Naive B cell (primary cell): Measurements from ENCODE around the gene CCDC107. TPM values are rescaled to one million over a fixed set of nuclear protein-coding genes. Genes with fewer than 3 reads are reported as not detected.

Source experiments
- ATAC-seq, 2 donors: fragments of 150-1000 bp; cut with Tn5 transposase; 2 replicates each; pipeline ENCODE4 v1.10.0; 2021; ENCODE audit warnings: low read depth in 2 of 2, mild to moderate bottlenecking in 2 of 2, moderate library complexity in 2 of 2
- DNase-seq: peaks from one replicate; pipeline ENCODE4 v3.0.0; 2022
- H3K27ac Mint-ChIP-seq, 6 donors: one replicate each; pipeline ENCODE4 v1.8.0; 2020 to 2022; ENCODE audit warnings: mild to moderate bottlenecking in 6 of 6, mixed read lengths in 6 of 6, moderate library complexity in 5 of 6, inconsistent platforms in 2 of 6
- H3K27me3 Mint-ChIP-seq, 3 donors: one replicate each; pipeline ENCODE4 v1.8.0; 2021 to 2022; ENCODE audit warnings: mixed read lengths in 3 of 3, mild to moderate bottlenecking in 1 of 3
- H3K36me3 Mint-ChIP-seq, 2 donors: one replicate each; pipeline ENCODE4 v1.8.0; 2020 to 2022; ENCODE audit warnings: mixed read lengths in 2 of 2, inconsistent platforms in 1 of 2, mild to moderate bottlenecking in 1 of 2
- H3K4me1 Mint-ChIP-seq, 3 donors: one replicate each; pipeline ENCODE4 v1.8.0; 2020 to 2022; ENCODE audit warnings: mixed read lengths in 3 of 3, inconsistent platforms in 1 of 3, mild to moderate bottlenecking in 1 of 3, moderate library complexity in 1 of 3
- H3K4me3 Mint-ChIP-seq, 8 donors: one replicate each; pipeline ENCODE4 v1.8.0; 2020 to 2022; ENCODE audit warnings: mild to moderate bottlenecking in 8 of 8, mixed read lengths in 8 of 8, moderate library complexity in 8 of 8, inconsistent platforms in 2 of 8
- H3K9me3 Mint-ChIP-seq, 7 donors: one replicate each; pipeline ENCODE4 v1.8.0; 2020 to 2022; ENCODE audit warnings: mixed read lengths in 7 of 7, mild to moderate bottlenecking in 5 of 7, inconsistent platforms in 2 of 7, moderate library complexity in 1 of 7
- polyA plus RNA-seq, 6 donors: library from polyadenylated mRNA; unstranded; fragments of 300-500 nt; fragmentation: Illumina TruSeq; gene quantifications; one replicate each; pipeline ENCODE4 v1.2.3, GENCODE V29; 2021; ENCODE audit warnings: low read depth in 6 of 6

CCDC107 gene
- polyA plus RNA-seq, 6 donors from 2014 or later: 42.7 to 60.2 (median 51.5) TPM

DNA sequence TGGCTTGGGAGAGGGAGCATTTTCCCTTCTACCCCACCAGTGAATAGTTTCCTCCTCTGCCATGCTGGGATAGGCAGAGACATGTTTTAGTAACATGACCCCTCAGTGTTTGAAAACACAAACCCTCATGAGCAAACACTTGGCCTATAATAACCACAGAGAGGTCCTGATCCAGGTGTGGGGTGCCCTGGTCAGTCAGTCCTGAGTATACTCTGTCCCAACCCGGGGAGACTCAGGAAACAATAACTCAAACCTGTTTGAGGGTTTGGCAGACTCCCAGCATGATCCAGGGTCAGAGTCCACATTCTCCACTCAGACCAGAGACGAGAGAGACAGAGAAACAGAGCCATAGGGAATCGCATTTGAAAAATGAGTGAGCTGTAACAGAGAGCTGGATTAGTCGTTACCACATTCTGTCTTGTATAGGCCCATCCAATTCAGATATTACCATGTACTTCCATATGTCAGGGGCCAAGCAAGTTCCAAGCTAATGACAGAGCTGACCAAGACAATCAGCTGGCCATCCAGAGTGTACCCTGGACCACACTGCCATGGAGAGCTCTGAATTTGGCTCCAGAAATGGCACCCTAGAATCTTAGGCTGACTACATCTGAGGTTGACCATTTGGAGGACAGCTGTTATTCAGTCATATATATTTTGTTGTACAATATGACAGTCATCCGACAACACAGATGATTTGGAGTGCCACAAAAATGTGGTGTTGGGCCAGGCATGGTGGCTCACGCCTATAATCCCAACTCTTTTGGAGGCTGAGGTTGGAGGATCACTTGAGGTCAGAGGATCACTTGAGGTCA, 11.4 kb downstream of the CCDC107 start:
- ATAC-seq (no peak), DNase-seq (no peak)
- Mint-ChIP-seq H3K36me3 (no peaks in the 10 kb centered on the region), H3K27me3 (peaks cover 0 to 6% (median 4%) of the 10 kb centered on the region in 3 donors), H3K27ac (no peak overlapping the region), H3K9me3 (no peaks in the 10 kb centered on the region), H3K4me3 (no peak overlapping the region), H3K4me1 (peaks cover 25 to 34% (median 26%) of the 10 kb centered on the region in 3 donors)

DNA sequence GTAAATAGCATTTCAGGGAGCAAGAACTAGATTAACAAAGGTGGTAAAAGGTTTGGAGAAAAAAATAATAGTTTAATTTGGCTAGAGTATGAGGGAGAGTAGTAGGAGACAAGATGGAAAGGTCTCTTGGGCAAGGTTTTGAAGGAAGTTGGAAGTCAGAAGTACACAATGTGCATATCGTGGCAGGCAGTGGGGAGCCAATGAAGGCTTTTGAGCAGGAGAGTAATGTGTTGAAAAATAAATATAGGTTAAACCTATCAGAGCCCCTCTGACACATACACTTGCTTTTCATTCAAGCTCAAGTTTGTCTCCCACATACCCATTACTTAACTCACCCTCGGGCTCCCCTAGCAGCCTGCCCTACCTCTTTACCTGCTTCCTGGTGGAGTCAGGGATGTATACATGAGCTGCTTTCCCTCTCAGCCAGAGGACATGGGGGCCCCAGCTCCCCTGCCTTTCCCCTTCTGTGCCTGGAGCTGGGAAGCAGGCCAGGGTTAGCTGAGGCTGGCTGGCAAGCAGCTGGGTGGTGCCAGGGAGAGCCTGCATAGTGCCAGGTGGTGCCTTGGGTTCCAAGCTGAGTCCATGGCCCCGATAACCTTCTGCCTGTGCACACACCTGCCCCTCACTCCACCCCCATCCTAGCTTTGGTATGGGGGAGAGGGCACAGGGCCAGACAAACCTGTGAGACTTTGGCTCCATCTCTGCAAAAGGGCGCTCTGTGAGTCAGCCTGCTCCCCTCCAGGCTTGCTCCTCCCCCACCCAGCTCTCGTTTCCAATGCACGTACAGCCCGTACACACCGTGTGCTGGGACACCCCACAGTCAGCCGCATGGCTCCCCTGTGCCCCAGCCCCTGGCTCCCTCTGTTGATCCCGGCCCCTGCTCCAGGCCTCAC, 15.3 kb downstream of the CCDC107 start, which contains the start of gene CA9:
TSS of gene CA9 (plus strand) at position 797 of the 893 bp plus-strand sequence. CDS start at position 829, 32 bp downstream.
- peaks cover 17 to 23% (median 18%) of the 10 kb centered on the region in 3 donors for H3K4me1 Mint-ChIP-seq
- peaks cover 0 to 18% (median 13%) of the 10 kb centered on the region in 3 donors for H3K27me3 Mint-ChIP-seq
- no peak for DNase-seq
- peak within 1 kb of the TSS; percentile 16 to 85 (median 61) for H3K4me3 Mint-ChIP-seq
- no peaks in the 10 kb centered on the region for H3K36me3 Mint-ChIP-seq
- no peaks in the 10 kb centered on the region for H3K9me3 Mint-ChIP-seq
- H3K27ac Mint-ChIP-seq: peak within 1 kb of the TSS in 3 of 6 donors; percentile 52 to 78 (median 77)
- no peak for ATAC-seq

DNA sequence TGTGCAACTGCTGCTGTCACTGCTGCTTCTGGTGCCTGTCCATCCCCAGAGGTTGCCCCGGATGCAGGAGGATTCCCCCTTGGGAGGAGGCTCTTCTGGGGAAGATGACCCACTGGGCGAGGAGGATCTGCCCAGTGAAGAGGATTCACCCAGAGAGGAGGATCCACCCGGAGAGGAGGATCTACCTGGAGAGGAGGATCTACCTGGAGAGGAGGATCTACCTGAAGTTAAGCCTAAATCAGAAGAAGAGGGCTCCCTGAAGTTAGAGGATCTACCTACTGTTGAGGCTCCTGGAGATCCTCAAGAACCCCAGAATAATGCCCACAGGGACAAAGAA, 15.9 kb downstream of the CCDC107 start:
- Mint-ChIP-seq H3K4me1 (peaks cover 17 to 23% (median 18%) of the 10 kb centered on the region in 3 donors), H3K4me3 (peak overlapping the region in 2 of 8 donors; percentile 12 to 65), H3K9me3 (no peaks in the 10 kb centered on the region), H3K36me3 (no peaks in the 10 kb centered on the region), H3K27me3 (peaks cover 0 to 18% (median 13%) of the 10 kb centered on the region in 3 donors), H3K27ac (peak overlapping the region in 1 of 6 donors; percentile 52)
- no peak for DNase-seq
- no peak for ATAC-seq

DNA sequence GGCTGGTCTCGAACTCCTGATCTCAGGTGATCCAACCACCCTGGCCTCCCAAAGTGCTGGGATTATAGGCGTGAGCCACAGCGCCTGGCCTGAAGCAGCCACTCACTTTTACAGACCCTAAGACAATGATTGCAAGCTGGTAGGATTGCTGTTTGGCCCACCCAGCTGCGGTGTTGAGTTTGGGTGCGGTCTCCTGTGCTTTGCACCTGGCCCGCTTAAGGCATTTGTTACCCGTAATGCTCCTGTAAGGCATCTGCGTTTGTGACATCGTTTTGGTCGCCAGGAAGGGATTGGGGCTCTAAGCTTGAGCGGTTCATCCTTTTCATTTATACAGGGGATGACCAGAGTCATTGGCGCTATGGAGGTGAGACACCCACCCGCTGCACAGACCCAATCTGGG, 17.1 kb downstream of the CCDC107 start:
- Mint-ChIP-seq H3K27me3 (peaks cover 0 to 18% (median 13%) of the 10 kb centered on the region in 3 donors), H3K4me3 (peak overlapping the region; percentile 80 to 91 (median 86)), H3K36me3 (no peaks in the 10 kb centered on the region), H3K9me3 (no peaks in the 10 kb centered on the region), H3K4me1 (peaks cover 20 to 27% (median 21%) of the 10 kb centered on the region in 3 donors), H3K27ac (peak overlapping the region in 1 of 6 donors; percentile 80)
- peak; percentile 16 to 17 for ATAC-seq
- no peak for DNase-seq

DNA sequence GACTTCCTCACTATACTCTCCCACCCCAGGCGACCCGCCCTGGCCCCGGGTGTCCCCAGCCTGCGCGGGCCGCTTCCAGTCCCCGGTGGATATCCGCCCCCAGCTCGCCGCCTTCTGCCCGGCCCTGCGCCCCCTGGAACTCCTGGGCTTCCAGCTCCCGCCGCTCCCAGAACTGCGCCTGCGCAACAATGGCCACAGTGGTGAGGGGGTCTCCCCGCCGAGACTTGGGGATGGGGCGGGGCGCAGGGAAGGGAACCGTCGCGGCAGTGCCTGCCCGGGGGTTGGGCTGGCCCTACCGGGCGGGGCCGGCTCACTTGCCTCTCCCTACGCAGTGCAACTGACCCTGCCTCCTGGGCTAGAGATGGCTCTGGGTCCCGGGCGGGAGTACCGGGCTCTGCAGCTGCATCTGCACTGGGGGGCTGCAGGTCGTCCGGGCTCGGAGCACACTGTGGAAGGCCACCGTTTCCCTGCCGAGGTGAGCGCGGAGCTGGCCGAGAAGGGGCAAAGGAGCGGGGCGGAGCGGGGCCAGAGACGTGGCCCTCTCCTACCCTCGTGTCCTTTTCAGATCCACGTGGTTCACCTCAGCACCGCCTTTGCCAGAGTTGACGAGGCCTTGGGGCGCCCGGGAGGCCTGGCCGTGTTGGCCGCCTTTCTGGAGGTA, 17.8 kb downstream of the CCDC107 start:
- ATAC-seq (peak; percentile 64 to 72), DNase-seq (no peak)
- Mint-ChIP-seq H3K4me1 (peaks cover 23 to 33% (median 26%) of the 10 kb centered on the region in 3 donors), H3K27ac (peak overlapping the region in 1 of 6 donors; percentile 51), H3K4me3 (peak overlapping the region; percentile 80 to 91 (median 86)), H3K27me3 (peaks cover 0 to 18% (median 13%) of the 10 kb centered on the region in 3 donors), H3K36me3 (no peaks in the 10 kb centered on the region), H3K9me3 (no peaks in the 10 kb centered on the region)

DNA sequence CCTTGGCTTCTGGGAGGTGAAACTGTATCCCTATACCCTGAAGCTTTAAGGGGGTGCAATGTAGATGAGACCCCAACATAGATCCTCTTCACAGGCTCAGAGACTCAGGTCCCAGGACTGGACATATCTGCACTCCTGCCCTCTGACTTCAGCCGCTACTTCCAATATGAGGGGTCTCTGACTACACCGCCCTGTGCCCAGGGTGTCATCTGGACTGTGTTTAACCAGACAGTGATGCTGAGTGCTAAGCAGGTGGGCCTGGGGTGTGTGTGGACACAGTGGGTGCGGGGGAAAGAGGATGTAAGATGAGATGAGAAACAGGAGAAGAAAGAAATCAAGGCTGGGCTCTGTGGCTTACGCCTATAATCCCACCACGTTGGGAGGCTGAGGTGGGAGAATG, 21.0 kb downstream of the CCDC107 start:
- Mint-ChIP-seq H3K9me3 (no peaks in the 10 kb centered on the region), H3K4me3 (peak overlapping the region in 1 of 8 donors; percentile 25), H3K27ac (peak overlapping the region in 1 of 6 donors; percentile 70), H3K36me3 (no peaks in the 10 kb centered on the region), H3K27me3 (peaks cover 3 to 16% (median 13%) of the 10 kb centered on the region in 3 donors), H3K4me1 (peaks cover 30 to 34% (median 32%) of the 10 kb centered on the region in 3 donors)
- ATAC-seq (no peak), DNase-seq (no peak)

DNA sequence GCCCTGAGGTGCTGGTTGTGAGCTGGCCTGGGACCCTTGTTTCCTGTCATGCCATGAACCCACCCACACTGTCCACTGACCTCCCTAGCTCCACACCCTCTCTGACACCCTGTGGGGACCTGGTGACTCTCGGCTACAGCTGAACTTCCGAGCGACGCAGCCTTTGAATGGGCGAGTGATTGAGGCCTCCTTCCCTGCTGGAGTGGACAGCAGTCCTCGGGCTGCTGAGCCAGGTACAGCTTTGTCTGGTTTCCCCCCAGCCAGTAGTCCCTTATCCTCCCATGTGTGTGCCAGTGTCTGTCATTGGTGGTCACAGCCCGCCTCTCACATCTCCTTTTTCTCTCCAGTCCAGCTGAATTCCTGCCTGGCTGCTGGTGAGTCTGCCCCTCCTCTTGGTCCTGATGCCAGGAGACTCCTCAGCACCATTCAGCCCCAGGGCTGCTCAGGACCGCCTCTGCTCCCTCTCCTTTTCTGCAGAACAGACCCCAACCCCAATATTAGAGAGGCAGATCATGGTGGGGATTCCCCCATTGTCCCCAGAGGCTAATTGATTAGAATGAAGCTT, 21.8 kb downstream of the CCDC107 start:
- Mint-ChIP-seq H3K27ac (no peak overlapping the region), H3K36me3 (no peaks in the 10 kb centered on the region), H3K9me3 (no peaks in the 10 kb centered on the region), H3K27me3 (peaks cover 3 to 9% (median 6%) of the 10 kb centered on the region in 3 donors), H3K4me1 (peaks cover 24 to 30% (median 25%) of the 10 kb centered on the region in 3 donors), H3K4me3 (peak overlapping the region in 1 of 8 donors; percentile 56)
- DNase-seq: no peak
- no peak for ATAC-seq

DNA sequence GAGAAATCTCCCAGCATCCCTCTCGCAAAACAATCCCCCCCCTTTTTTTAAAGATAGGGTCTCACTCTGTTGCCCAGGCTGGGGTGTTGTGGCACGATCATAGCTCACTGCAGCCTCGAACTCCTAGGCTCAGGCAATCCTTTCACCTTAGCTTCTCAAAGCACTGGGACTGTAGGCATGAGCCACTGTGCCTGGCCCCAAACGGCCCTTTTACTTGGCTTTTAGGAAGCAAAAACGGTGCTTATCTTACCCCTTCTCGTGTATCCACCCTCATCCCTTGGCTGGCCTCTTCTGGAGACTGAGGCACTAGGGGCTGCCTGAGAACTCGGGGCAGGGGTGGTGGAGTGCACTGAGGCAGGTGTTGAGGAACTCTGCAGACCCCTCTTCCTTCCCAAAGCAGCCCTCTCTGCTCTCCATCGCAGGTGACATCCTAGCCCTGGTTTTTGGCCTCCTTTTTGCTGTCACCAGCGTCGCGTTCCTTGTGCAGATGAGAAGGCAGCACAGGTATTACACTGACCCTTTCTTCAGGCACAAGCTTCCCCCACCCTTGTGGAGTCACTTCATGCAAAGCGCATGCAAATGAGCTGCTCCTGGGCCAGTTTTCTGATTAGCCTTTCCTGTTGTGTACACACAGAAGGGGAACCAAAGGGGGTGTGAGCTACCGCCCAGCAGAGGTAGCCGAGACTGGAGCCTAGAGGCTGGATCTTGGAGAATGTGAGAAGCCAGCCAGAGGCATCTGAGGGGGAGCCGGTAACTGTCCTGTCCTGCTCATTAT, 22.4 kb downstream of the CCDC107 start:
- ATAC-seq (peak; percentile 30 to 75), DNase-seq (no peak)
- H3K27ac Mint-ChIP-seq: no peak overlapping the region
- H3K36me3 Mint-ChIP-seq: no peaks in the 10 kb centered on the region
- peaks cover 19 to 30% (median 20%) of the 10 kb centered on the region in 3 donors for H3K4me1 Mint-ChIP-seq
- peaks cover 3 to 7% (median 6%) of the 10 kb centered on the region in 3 donors for H3K27me3 Mint-ChIP-seq
- no peak overlapping the region for H3K4me3 Mint-ChIP-seq
- no peaks in the 10 kb centered on the region for H3K9me3 Mint-ChIP-seq

DNA sequence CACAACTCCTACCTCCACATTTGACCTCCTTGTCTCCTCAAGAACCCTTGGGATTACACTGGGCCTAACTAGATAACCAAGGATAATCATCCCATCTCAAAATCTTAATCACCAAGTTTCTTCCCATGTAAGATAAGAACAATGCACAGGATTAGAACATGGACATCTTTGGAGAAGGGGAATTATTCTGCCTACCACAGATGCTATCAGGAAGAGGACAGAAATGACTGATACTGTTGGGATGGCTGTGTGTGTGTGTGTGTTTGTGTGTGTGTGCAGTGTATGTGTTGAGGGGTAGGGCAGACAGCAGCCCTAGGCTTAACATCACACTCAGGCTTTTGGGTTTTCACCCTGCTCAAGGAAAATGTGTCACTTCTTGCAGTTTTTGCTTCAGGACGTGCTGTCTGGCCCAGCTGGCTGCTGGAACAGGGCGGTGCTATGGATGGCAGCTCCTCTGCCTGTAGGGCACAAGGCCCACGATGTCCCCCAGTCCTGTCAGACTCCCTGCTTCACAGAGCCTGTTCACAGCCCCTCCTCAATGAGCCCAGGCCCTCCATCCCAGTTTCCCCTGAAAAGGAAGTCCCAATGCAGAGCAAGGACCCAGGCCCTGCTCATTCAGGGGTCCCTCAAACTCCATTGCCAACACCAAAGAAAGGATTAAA, 23.4 kb downstream of the CCDC107 start:
- no peaks in the 10 kb centered on the region for H3K9me3 Mint-ChIP-seq
- no peak overlapping the region for H3K27ac Mint-ChIP-seq
- H3K4me3 Mint-ChIP-seq: peak overlapping the region in 2 of 8 donors; percentile 2 to 9
- peaks cover 2 to 3% (median 3%) of the 10 kb centered on the region in 3 donors for H3K27me3 Mint-ChIP-seq
- no peak for ATAC-seq
- no peaks in the 10 kb centered on the region for H3K36me3 Mint-ChIP-seq
- DNase-seq: no peak
- H3K4me1 Mint-ChIP-seq: peaks cover 13 to 24% (median 14%) of the 10 kb centered on the region in 3 donors

DNA sequence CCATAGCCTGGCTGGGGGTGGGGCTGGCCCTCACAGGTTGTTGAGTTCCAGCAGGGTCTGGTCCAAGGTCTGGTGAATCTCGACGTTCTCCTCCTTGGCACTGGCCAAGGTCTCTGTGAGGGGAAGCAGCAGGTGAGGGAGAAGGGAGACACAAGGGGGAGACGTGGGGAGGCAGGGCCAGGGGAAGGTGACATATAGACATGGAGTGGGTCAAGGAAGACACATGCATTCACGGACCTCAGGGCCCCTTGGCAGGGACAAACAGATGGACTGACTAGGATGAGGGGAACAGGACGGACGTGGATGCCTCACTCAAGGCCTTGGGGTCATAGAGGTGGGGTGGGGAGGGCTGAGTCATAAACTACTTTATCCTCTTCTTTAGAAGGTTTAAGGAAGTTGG, 24.0 kb downstream of the CCDC107 start:
- Mint-ChIP-seq H3K9me3 (no peaks in the 10 kb centered on the region), H3K36me3 (no peaks in the 10 kb centered on the region), H3K27ac (no peak overlapping the region), H3K4me1 (peaks cover 11 to 23% (median 13%) of the 10 kb centered on the region in 3 donors), H3K27me3 (peaks cover 0 to 3% (median 0%) of the 10 kb centered on the region in 3 donors), H3K4me3 (no peak overlapping the region)
- DNase-seq (no peak), ATAC-seq (no peak)

DNA sequence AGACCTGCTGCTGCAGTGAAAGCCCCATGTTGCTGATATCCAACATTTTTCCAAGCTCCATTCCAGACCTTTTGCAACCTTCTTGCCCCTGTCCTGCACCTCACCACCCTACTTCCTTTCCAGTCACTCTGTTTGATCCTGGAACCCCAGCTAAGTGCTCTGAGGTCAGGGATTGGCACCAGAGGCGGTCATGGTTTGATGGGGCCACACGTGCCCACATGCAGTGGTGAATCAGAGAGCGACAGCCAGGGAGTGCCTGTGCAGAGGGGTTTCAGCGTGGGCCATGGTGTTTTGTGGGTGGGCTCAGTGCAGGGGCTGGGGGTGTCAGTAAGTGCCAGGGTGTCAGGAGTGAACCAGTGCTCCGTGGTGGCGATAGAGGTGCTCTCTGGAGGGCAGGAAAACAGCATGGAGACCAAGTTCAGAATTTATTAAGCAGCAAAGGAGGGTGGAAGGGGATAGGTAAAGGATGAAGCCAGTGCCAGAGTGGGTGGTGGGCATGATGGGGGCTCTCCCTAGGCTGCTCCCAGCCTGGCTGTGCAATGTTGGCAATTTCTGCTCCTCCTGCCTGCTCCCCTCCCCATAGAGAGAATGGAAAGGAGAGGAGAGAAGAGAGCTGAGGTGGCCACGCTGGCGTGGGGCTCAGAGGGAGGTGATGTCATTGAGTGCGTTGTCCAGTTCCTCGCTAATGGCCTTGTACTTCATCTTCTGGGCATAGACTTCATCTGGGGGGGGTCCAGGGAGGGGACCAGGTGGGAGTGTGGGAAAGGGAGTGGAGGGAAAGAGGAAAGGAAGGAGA, 24.6 kb downstream of the CCDC107 start:
- H3K27ac Mint-ChIP-seq: peak overlapping the region in 2 of 6 donors; percentile 10 to 58

More for the DNA sequence above, 24.6 kb downstream of the CCDC107 start:
- DNase-seq: no peak
- Mint-ChIP-seq H3K27me3 (peaks cover 0 to 3% (median 0%) of the 10 kb centered on the region in 3 donors), H3K9me3 (no peaks in the 10 kb centered on the region), H3K36me3 (no peaks in the 10 kb centered on the region), H3K4me3 (no peak overlapping the region), H3K4me1 (peaks cover 11 to 23% (median 13%) of the 10 kb centered on the region in 3 donors)
- ATAC-seq: no peak
